CD4-positive, alpha-beta T cell treated with Interleukin-15 for 1 hour (primary cell): ENCODE measurements around the gene ATF7IP2.
"Not testable (repeated sequence)": the region's sequence is repeated elsewhere in the genome, so short reads cannot be mapped to it uniquely, and the experiment has no call there.

Source experiments
- DNase-seq: peaks from one replicate; pipeline ENCODE4 v3.0.0-alpha.2; 2020

Gene ATF7IP2

DNA sequence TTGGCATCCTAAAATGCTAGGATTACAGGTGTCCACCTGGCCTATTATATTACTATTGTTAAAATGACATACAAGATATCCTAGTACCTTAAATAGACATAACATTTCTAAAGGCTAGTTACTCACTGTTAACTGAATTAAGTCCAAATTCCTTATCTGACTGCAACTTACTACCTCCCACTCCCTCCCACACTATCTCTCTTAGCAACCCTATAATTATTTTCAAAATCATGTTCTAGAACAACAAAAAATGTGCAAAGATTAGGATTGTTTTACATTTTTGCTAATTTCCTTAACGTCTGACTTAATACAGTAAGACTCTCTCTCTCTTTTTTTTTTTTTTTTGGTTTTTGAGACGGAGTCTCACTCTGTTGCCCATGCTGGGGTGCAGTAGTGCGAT lies 2.2 kb upstream of the ATF7IP2 start:
- no peak for DNase-seq

DNA sequence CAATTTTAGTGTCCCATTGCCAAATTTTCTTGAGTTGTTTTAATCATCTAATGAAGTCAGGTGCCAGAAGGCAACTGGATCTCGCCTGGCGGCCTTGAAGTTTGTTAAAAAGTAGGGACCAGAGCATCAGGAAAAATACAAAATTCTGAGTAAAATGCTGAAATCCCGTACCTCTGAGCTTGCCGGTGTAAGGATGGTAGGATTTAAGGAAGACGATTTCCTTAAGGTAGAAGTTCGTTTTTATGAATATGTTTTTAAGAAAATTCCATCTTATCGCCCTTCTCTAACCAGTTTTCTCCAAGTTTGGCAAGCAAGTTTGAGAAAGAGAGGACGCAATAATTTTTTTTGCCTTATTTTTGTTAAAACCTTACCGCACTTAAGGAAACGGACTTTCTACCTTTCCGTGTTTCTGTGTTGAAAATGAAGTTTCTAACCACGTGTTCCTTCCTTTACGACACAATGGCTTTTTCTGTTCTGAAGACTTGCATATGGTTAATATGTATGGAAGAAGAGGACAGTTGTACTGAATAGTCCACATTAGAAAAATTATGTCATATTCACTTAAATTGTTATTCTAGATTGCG lies 748 bp downstream of the ATF7IP2 start:
- no peak for DNase-seq

DNA sequence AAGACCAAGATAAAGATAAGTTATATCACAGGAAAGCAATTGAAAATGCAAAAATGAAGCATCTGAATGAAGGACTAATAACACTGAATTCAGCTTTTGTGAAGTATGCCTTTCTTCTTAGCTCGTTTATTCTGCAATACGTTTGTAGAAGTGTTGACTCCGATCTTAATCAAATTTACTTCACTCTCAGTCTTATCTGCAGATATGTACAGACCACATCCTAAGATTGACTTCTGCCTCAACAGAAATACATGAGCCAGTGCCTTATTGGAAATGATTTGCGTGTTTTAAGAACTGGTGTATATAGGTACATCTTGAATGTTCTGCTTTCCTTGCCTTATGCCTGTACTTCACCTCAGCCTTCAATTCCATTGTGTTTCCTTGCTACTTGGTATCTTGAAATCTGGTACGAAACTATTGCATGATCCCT lies 1.3 kb downstream of the ATF7IP2 start:
- no peak for DNase-seq

DNA sequence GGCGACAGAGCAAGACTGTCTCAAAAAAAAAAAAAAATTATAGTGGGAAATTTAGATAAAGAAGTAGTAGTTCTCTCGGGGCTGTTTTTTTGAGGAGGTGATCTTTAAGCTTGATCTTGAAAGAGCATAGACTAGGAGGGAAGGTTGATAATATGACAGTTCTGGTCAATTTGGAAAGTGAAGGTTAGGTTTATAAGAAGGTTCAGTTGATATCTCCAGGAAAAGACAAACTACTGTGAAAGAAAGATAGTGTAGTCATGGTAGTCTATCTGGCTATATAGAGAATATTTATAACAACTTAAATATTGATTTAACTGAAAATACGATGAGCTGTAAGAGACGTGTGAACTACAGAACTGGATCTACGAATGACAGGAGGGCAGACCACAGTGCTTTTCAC lies 3.1 kb downstream of the ATF7IP2 start:
- no peak for DNase-seq

DNA sequence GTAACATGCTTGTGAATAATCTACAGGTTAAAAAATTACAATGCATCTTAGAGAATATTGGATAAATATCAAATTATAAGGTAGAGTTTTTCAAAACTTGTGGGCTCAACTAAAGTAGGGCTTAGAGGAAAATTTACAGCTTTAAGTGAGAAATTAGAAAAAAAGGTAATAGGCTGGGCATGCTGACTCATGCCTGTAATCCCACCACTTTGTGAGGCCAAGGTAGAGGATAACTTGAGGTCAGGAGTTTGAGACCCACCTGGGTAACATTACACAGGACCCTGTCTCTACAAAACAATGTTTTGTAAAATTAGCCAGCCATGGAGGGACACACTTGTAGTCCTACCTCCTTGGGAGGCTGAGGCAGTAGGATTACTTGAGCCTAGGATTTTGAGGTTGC lies 4.5 kb downstream of the ATF7IP2 start:
- no peak for DNase-seq

DNA sequence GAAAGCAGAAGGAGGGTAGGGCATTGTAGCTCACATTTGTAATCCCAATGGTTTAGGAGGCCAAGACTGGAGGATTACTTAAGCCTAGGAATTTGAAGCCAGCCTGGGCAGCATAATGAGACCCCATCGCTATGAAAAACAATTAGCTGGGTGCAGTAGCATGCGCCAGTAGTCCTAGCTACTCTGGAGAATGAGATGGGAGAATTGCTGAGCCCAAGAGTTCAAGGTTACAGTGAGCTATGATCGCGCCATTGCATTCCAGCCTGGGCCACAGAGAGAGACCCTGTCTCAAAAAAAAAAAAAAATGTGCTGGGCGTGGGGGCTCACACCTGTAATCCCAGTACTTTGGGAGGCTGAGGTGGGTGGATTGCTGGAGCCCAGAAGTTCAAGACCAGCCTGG lies 5.0 kb downstream of the ATF7IP2 start:
- DNase-seq = no peak

DNA sequence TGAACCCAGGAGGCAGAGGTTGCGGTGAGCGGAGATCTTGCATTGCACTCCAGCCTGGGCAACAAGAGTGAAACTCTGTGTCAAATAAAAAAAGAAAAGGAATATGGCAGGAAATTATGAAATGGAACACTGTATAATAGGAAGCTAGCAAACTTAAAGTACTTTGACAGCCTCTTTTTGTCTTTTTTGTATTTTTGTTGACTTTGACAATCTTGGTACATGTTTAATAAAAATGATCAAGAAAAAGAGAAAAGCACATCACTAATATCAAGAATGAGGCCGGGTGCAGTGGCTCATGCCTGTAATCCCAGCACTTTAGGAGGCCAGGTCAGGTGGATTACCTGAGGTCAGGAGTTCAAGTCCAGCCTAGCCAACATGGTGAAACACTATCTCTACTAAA lies 5.5 kb downstream of the ATF7IP2 start:
- no peak for DNase-seq

DNA sequence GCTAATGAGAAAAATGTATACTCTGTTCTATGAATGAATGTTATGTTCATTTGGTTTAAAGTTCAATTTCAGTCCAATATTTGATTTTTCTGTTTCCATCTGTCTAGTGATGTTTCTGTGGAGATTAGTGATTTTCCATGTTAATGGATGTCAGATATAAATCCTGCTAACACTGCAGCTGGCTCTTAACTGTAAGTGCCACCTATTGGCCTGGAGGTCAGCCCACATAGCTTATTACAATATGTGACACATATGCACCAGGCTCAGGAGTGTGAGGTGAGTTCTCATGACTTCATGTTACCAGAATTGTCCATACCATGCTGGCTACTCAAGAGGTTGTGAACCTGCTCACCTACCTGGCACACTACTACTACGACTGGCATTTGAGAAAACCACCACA lies 17.1 kb downstream of the ATF7IP2 start:
- no peak for DNase-seq

DNA sequence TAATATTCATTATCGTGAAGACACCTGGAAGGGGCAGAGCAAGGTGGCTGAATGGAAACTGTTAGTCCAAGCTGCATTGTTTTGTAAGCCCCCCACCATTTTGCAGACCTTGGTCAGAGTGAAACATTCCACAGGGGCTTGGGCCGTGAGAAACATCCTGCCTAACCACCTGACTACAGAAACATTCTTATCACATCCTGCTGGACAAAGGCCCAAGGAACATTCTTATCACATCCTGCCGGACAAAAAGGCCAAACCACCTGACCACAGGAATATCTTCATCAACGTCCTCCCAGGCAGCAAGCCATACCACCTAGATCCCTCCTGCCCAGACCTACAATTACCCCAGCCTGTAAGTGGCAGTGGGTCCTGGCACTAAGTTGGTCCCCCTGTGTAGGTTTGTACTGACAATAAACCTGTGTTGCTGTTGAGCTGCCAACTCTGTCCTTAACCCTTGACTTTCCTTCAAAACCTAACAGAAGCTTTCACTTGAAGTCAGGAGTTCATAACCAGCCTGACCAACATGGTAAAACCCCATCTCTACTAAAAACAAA lies 19.6 kb downstream of the ATF7IP2 start:
- DNase-seq = no peak

DNA sequence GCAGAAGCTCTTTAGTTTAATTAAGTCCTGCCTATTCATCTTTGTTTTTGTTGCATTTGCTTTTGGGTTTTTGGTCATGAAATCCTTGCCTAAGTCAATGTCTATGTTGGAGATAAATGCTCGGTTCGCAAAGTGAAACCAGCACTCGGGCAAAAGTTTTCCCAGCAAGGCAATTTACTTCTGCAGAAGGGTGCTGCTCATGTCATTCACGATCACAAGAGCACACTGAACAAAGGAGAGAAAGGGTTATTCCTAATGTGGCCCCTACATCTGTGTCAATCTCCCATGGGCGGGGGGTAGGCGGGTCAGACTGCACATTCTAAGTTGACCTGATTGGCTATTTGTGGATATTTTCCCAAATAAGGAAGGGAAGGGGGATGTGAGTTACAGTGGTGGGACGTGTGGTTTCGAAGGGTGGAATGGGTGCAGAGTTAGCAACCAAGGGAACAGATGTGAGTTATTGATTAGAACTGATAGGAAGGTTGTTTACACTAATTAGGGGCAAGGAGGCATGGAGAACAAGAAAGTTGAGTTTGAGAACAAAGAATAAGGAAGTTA lies 23.0 kb downstream of the ATF7IP2 start:
- DNase-seq = no peak

DNA sequence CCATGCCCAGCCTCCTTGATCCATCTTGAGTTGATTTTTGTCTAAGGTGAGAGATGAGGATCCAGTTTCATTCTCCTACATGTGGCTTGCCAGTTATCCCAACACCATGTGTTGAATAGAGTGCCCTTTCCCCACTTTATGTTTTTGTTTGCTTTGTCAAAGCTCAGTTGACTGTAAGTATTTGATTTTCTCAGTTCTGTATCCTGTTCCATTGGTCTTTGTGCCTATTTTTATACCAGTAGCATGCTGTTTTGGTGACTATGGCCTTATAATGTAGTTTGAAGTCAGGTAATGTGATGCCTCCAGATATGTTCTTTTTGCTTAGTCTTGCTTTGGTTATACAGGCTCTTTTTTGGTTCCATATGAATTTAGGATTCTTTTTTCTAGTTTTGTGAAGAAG lies 23.9 kb downstream of the ATF7IP2 start:
- not testable (repeated sequence) for DNase-seq

DNA sequence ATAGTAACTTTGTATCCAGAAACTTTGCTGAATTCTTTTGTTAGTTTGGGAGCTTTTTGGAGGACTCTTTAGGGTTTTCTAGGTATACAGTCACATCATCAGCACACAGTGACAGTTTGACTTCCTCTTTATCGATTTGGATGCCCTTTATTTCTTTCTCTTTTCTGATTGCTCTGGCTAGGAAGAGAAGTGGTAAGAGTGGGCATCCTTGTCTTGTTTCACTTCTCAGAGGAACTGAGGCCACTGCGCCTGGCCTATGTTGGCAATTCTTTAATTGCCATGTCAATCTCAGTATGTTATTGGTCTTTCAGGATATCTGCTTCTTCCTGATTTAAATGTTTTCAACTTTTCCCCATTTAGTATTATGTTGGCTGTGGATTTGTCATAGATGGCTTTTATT lies 24.6 kb downstream of the ATF7IP2 start:
- no peak for DNase-seq

DNA sequence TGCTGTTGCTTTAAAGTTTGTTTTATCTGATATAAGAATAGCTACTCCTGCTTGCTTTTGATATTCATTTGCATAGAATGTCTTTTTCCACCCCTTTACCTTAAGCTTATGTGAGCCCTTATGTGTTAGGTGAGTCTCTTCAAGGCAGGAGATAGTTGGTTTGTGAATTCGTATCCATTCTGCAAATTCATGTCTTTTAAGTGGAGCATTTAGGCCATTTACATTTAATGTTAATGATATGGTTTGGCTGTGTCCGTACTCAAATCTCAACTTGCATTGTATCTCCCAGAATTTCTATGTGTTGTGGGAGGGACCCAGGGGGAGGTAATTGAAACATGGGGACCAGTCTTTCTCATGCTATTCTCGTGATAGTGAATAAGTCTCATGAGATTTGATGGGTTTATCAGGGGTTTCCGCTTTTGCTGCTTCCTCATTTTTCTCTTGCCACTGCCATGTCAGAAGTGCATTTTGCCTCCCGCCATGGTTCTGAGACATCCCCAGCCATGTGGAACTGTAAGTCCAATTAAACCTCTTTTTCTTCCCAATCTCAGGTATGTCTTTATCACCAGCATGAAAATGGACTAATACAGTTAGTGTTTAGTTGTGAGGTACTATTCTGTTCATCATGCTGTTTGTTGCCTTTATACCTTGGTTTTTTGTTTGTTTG lies 27.2 kb downstream of the ATF7IP2 start:
- no peak for DNase-seq

DNA sequence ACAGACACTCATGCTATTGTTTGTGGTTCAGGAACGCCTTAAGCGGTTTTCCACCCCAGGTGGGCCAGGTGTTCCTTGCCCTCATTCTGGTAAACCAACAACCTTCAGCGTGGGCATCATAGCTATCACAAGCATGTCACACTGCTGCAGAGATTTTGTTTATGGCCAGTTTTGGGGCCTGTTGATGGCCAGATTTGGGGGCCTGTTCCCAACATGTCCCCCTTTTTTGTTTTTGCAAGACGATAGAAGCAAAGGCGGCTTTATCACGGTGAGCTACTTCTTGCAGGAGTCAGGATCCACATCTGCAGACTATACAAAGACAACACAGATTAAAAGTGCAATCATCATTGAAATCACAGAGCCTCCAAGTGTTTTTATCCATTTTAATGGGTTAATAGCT lies 32.3 kb downstream of the ATF7IP2 start:
- DNase-seq = not testable (repeated sequence)

DNA sequence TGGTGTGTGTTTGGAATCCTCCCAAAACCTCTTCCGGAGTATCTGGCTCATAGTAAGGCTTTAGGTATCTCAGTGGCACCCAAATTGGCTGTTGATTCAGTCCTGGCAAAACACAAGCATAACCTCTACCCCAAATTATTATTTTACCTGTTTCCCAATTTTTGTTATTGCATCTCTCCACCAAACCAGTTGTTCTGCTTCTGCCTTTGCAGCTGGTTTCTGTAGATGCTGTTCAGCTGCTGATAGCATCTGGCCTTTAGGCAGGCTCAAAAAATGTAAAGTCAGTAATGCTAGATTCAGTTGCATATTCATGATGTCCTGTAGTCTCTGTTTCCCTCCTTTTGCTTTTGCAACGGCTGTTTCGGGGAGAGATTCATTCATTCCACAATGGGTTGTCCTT lies 33.8 kb downstream of the ATF7IP2 start:
- no peak for DNase-seq

DNA sequence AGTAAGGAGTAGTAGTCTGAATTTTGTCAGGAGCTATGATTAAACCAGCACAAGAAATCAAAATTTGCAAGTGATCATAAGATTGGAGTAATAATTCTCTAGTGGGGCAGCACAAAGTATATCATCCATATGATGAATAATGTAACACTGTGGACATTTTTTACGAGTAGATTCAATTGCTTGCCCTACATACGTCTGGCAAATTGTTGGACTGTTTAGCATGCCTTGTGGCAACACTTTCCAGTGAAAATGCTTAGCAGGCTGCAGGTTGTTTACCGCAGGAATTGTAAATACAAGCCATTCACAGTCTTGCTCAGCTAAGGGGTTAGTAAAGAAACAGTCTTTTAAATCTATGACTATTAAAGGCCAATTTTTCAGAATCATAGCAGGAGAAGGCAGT lies 35.7 kb downstream of the ATF7IP2 start:
- DNase-seq = no peak

DNA sequence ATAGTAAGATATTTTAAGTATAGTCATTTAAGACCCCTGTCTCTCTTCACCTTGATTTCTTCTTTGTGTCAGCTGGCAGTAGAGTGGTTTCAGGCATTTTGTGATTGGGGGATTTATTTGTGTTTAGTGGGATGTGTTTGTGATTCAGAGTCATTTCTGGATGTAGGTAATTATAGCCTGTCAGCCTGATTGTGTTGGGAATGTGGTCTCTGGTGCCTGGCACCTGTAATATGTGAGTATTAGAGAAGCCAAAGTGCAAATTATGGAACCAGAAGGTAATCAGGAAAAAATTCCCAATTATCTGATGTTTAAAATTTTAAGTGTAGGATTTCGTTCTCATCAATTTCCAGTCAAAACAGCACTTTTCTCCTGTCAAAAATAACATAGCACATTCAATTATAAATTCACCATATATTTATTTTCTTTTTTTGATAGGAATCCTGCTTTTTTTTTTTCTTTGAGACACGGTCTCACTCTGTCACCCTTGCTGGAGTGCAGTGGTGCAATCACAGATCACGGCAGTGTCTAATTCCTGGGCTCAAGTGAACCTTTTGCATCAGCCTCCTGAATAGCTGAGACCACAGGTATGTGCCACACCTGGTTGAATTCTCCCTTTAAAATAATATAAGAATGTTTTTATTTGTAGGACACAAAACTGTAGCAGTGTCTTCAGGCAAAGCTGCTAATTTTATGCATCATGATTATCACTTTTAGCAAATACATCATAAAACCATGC lies 42.7 kb downstream of the ATF7IP2 start:
- no peak for DNase-seq

DNA sequence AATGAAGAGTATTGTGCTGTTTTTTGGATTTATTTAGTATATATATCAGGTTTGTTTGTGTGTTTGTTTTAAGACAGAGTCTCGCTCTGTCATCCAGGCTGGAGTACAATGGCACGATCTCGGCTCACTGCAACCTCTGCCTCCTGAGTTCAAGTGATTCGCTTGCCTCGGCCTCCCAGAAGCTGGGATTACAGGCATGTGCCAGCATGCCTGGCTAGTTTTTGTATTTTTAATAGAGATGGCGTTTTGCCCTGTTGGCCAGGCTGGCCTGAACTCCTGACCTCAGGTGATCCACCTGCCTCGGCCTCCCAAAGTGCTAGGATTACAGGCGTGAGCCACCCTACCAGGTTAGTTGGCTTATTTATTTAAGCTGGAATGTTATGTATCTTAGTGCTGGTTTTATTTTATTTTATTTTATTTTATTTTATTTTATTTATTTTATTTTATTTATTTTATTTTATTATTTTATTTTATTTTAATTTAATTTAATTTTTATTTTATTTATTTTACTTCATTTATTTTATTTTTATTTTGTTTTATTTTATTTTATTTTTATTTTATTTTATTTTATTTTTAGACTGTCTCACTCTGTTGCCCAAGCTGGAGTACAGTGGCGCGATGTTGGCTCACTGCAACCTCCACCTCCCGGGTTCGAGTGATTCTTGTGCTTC lies 43.6 kb downstream of the ATF7IP2 start:
- not testable (repeated sequence) for DNase-seq

DNA sequence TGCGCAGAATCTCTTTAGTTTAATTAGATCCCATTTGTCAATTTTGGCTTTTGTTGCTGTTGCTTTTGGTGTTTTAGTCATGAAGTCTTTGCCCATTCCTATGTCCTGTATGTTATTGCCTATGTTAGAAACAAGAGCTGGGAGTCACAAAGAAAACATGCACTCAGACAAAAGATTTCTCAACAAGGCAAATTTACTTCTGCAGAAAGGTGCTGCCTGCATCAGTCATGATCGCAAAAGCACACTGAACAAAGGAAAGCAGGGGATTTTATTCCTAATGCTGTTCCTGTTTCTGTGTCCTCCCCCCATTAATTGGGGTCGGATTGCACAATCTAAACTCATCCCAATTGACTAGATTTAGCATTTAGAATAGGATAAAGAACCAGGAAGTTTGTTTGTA lies 55.9 kb downstream of the ATF7IP2 start:
- DNase-seq = no peak

DNA sequence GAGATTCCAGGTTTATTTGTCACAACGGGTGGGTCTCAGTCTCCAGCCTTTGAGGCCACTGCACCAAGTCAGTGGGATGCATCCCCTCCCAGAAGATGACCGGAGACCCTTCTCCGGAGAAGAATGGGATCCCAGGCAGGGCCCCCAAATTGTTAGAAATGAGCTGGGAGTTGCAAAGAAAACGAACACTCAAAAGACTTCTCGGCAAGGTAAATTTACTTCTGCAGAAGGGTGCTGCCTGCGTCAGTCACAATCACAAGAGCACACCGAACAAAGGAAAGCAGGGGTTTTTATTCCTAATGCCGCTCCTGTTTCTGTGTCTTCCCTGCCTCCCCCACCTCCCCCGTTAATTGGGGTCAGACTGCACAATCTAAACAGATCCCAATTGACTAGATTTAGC lies 61.4 kb downstream of the ATF7IP2 start:
- no peak for DNase-seq

DNA sequence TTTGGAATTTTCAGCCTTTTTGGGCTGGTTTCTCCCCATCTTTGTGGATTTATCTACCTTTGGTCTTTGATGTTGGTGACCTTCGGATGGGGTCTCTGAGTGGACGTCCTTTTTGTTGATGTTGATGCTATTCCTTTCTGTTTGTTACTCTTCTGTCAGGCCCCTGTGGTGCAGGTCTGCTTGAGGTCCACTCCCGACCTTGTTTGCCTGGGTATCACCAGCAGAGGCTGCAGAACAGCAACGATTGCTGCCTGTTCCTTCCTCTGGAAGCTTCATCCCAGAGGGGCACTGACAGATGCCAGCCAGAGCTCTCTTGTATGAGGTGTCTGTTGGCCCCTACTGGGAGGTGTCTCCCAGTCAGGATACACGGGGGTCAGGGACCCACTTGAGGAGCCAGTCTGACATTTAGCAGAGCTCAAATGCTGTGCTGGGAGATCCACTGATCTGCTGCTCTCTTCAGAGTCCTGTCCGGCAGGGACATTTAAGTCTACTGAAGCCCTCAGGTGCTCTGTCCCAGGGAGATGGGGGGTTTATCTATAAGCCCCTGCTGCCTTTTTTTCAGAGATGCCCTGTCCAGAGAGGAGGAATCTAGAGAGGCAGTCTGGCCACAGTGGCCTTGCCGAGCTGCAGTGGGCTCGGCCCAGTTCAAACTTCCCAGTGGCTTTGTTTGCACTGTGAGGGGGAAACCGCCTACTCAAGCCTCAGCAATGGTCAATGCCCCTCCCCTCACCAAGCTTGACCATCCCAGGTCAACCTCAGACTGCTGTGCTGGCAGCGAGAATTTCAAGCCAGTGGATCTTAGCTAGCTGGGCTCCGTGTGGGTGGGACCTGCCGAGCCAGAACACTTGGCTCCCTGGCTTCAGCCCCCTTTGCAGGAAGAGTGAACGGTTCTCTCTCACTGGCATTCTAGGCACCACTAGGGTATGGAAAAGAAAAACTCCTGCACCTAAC lies 66.6 kb downstream of the ATF7IP2 start:
- DNase-seq = not testable (repeated sequence)

DNA sequence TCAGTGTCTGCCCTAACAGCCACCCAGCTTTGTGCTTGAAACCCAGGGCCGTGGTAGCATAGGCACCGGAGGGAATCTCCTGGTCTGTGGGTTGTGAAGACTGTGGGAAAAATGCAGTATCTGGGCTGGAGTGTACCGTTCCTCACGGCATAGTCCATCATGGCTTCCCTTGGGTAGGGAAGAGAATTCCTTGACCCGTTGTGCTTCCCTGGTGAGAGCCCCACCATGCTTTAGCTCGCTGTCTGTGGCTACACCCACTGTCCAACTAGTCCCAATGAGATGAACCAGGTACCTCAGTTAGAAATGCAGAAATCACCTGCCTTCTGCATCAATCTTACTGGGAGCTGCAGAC lies 67.3 kb downstream of the ATF7IP2 start:
- no peak for DNase-seq
